Right hindlimb (tissue), 1 donor: ENCODE results near the gene DBNL.

Source experiments
- DNase-seq: peaks from one replicate; pipeline ENCODE4 v3.0.0-alpha.2; 2018

The DBNL gene

DNA sequence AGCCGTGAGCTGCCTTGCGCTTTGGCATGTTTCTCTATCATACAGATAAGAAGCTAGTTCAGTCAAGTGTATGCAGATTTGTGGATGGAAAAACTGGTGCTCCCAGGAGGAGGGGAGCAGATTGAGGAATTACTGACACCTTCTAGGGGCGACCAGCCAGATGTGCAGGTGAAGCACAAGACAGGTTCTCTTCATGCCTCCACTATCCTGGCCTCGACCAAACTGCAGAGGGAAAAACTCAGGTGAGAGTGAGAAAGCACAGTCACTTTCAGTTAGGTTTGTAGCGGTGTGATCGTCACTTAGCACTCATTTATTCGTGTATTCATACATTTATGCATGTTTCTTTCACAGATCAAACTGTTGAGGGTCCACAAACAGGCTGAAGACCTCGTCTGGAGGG is 600 bp upstream of the DBNL start:
- DNase-seq = no peak

GRCh38 chr7:44045226-44046014 is 918 bp downstream of the DBNL start:
- DNase-seq = no peak

DNA sequence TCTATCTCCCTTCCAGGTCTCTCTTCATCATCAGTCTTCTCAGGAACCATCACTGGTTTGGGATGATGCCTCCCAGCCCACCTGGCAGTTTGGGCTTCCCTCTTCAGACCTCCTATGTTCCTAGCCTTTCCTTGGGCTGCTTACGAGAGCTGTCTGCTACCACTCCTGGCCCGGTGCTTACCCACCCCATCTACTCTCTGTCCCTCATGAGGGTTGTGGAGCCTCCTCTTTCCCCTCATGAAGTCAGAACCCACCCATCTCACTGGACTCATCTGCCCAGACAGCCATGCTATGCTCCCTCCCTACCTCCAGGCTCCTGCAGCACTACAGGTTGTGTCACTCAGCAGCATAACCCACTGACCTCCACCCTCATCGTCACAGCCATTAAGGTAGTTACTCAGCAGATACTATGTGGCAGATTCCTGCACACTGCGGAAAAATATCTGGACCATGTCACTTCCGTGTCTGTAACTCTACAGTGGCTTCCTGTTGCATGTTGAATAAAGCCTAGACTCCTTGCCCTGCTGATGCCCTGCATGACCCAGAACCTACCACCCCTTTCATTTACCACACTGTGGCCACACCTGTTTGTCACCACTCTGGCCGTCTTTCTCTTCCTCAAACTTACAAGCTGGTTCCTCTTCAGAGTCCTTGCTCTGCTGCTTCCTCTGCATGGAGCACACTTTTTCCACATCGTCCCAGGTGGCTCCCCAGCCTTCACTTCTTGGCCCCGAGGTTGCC is 2.0 kb downstream of the DBNL start:
- peak; percentile 21 for DNase-seq

GRCh38 chr7:44048031-44048795 is 3.7 kb downstream of the DBNL start:
- DNase-seq = no peak

GRCh38 chr7:44050121-44050914 is 5.8 kb downstream of the DBNL start:
- no peak for DNase-seq

GRCh38 chr7:44050915-44051560 is 6.5 kb downstream of the DBNL start:
- no peak for DNase-seq

GRCh38 chr7:44051611-44052220 is 7.2 kb downstream of the DBNL start:
- no peak for DNase-seq

DNA sequence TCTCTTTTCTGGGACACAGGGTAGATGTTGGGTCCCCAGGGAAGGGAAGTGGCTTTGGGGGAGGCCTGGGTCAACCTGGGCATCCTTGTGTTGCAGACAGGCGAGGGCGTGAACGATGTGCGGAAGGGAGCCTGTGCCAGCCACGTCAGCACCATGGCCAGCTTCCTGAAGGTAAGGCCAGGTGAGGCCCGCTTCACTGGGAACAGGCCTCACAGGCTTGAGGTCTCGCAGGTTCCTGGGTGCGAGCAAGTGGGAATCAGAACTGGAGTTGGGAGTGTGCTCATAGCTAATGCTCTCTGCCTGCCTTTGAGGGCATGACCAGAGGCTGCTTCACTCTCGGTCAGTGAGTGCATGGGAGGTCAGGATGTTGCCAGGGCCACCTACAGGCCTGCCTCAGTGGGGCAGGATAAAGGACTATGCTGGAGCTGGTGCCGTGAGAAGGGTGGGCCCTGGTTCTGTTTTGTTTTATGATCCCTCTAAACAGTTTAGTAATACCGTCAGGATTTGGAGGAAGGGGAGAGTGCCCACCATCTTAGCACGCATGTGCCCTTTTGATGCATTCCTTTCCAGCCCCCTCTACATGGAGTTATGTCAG is 8.4 kb downstream of the DBNL start:
- no peak for DNase-seq

GRCh38 chr7:44056681-44057080 is 12.2 kb downstream of the DBNL start:
- no peak for DNase-seq

GRCh38 chr7:44057181-44057848 is 12.8 kb downstream of the DBNL start:
- DNase-seq = peak; percentile 12

DNA sequence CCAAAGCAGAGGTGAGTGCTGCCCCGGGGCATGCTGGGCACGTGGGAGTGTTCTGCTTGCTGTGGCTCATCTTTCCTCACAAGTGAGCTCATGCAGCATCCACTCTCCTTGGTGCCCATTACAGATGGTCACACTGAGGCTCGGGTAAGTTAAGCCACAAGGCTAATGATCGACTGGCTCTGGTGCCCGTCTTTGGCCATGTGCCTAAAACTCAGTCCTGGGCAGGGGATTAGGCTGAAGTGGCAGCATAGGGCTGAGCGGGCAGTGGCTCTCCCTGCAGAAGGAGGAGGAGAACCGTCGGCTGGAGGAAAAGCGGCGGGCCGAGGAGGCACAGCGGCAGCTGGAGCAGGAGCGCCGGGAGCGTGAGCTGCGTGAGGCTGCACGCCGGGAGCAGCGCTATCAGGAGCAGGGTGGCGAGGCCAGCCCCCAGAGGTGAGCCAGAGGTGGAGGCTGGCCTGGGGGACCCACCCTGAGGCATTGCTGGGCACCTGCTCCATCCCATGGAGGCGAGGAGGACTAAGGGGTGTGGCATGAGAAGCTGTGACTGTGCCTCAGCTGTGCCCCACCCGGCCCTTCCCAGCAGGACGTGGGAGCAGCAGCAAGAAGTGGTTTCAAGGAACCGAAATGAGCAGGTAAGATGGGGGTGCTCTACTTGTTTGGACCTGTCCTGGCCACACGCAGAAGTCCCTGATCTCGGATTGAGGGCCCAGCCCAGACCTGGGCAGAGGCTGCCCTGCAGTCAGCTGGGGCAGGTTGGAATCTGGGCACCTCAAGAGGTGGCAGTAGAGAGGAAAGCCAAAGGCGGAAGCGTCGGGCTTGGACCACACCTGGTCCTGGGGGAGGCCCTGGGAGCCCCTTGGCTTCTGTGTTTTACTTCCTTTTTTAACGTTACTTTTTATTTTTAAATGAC is 13.6 kb downstream of the DBNL start:
- peak; percentile 12 for DNase-seq

GRCh38 chr7:44058759-44059218 is 14.3 kb downstream of the DBNL start:
- peak; percentile 7 for DNase-seq

DNA sequence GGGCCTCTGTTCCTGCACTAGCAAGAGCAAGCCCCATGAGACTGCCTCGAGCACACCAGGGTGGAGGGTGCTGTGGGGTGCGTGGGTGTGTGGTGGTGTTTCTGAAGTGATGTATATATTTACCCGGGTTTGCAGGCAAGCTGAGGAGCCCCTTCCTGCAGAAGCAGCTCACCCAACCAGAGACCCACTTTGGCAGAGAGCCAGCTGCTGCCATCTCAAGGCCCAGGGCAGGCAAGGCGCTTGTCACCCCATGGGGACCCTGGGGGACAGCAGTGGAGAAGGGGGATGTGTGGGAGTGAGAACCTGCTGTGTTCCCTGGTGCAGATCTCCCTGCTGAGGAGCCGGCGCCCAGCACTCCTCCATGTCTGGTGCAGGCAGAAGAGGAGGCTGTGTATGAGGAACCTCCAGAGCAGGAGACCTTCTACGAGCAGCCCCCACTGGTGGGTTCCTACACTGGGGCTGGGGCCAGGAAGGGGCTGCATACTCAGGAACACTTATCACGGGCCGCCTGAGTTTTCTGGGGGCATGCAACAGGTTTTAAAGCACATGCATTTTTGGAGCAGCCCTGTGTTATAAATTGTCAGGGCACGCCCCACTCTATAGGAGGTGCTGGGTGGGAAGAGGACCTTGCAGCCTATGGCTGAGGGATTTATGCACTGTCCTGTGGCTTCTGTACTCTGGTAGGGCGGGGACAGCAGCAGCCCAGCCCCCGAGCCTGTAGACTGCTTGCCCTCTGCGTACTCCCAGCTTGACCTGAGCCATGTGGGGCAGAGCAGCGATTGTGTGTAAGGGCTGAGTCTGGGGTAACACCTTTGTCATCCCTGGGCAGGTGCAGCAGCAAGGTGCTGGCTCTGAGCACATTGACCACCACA is 15.0 kb downstream of the DBNL start:
- peak; percentile 21 for DNase-seq

DNA sequence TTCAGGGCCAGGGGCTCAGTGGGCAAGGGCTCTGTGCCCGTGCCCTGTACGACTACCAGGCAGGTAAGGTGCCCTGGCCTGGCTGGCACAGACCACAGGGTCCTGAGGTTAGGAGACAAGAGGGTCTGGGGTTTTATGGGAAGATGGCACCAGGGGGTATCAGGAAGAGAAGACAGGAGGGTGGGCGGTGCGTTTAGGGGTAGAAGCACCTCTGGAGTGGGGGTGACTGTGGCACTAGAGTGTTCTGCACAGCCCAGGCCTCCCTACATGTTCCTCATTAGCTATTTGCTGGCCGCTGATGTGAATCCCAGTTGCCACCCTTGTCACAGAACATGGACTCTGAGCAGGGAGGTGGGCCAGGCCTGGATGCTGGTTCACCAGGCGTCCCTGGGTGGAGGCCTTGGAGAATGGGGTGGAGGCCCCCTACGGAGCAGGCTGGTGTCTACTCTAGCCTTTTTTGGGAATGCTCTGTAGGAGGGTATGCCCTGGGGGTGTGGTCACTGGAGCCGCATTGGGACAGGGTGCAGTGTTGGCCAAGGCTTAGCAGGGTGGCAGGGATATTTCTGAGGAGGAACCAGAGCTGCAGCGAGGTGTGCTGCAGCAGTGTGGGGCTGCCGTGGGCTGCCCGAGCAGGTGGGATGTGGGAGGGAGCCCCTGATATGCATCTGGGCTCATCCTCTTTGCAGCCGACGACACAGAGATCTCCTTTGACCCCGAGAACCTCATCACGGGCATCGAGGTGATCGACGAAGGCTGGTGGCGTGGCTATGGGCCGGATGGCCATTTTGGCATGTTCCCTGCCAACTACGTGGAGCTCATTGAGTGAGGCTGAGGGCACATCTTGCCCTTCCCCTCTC is 15.8 kb downstream of the DBNL start:
- DNase-seq = peak; percentile 15

GRCh38 chr7:44060948-44061644 is 16.6 kb downstream of the DBNL start:
- peak; percentile 10 for DNase-seq

GRCh38 chr7:44061645-44062179 is 17.2 kb downstream of the DBNL start:
- DNase-seq = peak; percentile 13
